ENCODE data around the gene FANCI. TPM values are rescaled to one million over a fixed set of nuclear protein-coding genes. Genes with fewer than 3 reads are reported as not detected.
A peak's percentile ranks its signal among the peaks of the same experiment; 100 is the strongest.

The FANCI gene
- total and polyA plus RNA-seq, 2 of the 4 experiments (the other 2 are of a cell fraction) = 13.2 to 34.2 TPM

DNA sequence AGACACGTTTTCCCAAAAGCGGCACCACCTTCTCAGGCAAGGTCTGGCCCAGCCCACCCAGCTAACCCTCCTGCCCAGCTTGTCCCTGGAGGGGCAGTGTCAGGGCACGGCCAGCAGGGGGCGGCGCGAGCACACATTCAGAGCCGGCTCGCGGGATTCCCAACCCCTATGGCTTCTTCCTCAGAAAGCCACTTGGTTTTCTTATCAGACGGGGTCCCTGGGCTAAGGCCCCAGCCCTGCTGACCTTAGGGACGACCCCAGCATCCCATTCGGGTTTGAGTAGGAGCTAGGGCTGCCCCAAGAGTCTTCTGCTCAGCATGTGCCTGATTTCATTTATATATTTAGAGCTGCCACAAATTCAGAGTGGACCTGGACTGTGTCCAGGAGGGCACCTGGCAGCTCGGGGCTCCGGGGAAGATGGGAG is 36.9 kb upstream of the FANCI start:
- no peaks in the 10 kb centered on the region for H3K36me3 ChIP-seq (ENCODE audit: control insufficient read depth, insufficient read depth, low read length)
- H4K5ac ChIP-seq (ENCODE audit: low read depth, low read length) = no peak overlapping the region
- ATAC-seq (ENCODE audit: low read depth) (peak; percentile 100), DNase-seq (peak; percentile 57)
- POLR2A ChIA-PET (ENCODE audit: unreplicated experiment) = no interaction called here
- H3K27ac ChIP-seq (ENCODE audit: insufficient read depth, low read length) = no peak overlapping the region
- H3K18ac ChIP-seq (ENCODE audit: low read depth, low read length) = no peak overlapping the region
- H3K23ac ChIP-seq (ENCODE audit: low read depth, low read length) = no peak overlapping the region
- no peak overlapping the region for H2AK5ac ChIP-seq (ENCODE audit: low read depth, low read length)
- H3K4ac ChIP-seq (ENCODE audit: low read depth, low read length) = no peak overlapping the region
- H2AFZ ChIP-seq (replicated peaks; ENCODE audit: low read length, poor library complexity) = peak overlapping the region; percentile 92
- peak overlapping the region; percentile 21 for H2AK9ac ChIP-seq (replicated peaks; ENCODE audit: low read depth, low read length, poor library complexity)
- WGBS, 2 experiments (ENCODE audit: extremely low coverage in 2 of 2, insufficient read length in 1 of 2) = 0% methylated on average over 9 of the region's 14 CpGs; no CpG with 5 or more reads in 1 of the 2 experiments
- CTCF ChIA-PET = interaction anchor here (0.5 to 2.3 kb wide), 23 partner anchors 9 to 128 kb away, joined by 3 to 27 read pairs (median 5); partner anchors contain the start of genes FANCI and POLG
- H3K4me3 ChIP-seq (ENCODE audit: insufficient read depth, low read depth, low read length) = no peak overlapping the region
- peaks cover 3% of the 10 kb centered on the region; the same call in 1 of the 2 replicates for H3K9me1 ChIP-seq (ENCODE audit: insufficient read depth, low read length)
- intact Hi-C loops (cut with micrococcal nuclease) = loop anchor here (1.0 to 2.0 kb wide), 4 partner anchors 36 to 224 kb away; partner anchors contain the start of gene FANCI
- dilution Hi-C loops (cut with HindIII; ENCODE audit: low sequenced_read_pairs, unreplicated experiment) = no loop called here
- H4K8ac ChIP-seq (ENCODE audit: low read depth in 2 of 2, low read length in 2 of 2) = peak overlapping the region in 1 of 2 experiments; percentile 2; a peak in 1 of 4 replicates
- no peak overlapping the region for H2BK20ac ChIP-seq (ENCODE audit: low read depth, low read length)
- no peaks in the 10 kb centered on the region for H4K20me1 ChIP-seq (ENCODE audit: insufficient read depth, low read length)
- no TSS peak for BruUV-seq (replicated peaks)
- no peak overlapping the region for H2BK120ac ChIP-seq (ENCODE audit: low read depth, low read length)
- no peak overlapping the region for H3K9ac ChIP-seq (ENCODE audit: low read depth, low read length)
- no peaks in the 10 kb centered on the region; the same call in 1 of the 2 replicates for H3K27me3 ChIP-seq (ENCODE audit: control insufficient read depth, insufficient read depth, low read length)
- no peak overlapping the region for H4K91ac ChIP-seq (ENCODE audit: insufficient read depth, low read depth, low read length)
- no peak overlapping the region for H2BK15ac ChIP-seq (ENCODE audit: low read depth, low read length)
- H3K4me2 ChIP-seq (ENCODE audit: low read depth, low read length) = peak overlapping the region; percentile 48
- no peaks in the 10 kb centered on the region; the same call in 1 of the 2 replicates for H3K4me1 ChIP-seq (ENCODE audit: control insufficient read depth, insufficient read depth, low read length)
- H3K56ac ChIP-seq (ENCODE audit: extremely low read depth, insufficient read depth, low read length) = no peak overlapping the region
- H3K9me3 ChIP-seq (ENCODE audit: control insufficient read depth, insufficient read depth, low read length) = no peaks in the 10 kb centered on the region
- no peak overlapping the region for H2BK5ac ChIP-seq (ENCODE audit: low read depth, low read length, poor library complexity, severe bottlenecking)
- TF ChIP-seq SMC3 (IDR thresholded peaks at IDR 0.05; ENCODE audit: low read depth, low read length) (peak; percentile 86), MAZ (IDR thresholded peaks at IDR 0.05; ENCODE audit: borderline replicate concordance, low read depth, low read length) (peak; percentile 23; the same call in 1 of the 2 replicates), CHD1 (IDR thresholded peaks at IDR 0.05; ENCODE audit: low read depth, low read length) (no peak), BHLHE40 (IDR thresholded peaks at IDR 0.05; ENCODE audit: low read depth, low read length) (no peak), RAD21 (IDR thresholded peaks at IDR 0.05; ENCODE audit: low read length) (peak; percentile 88), RCOR1 (IDR thresholded peaks at IDR 0.05; ENCODE audit: insufficient replicate concordance, low read length) (no peak), MAFK (IDR thresholded peaks at IDR 0.05; ENCODE audit: low read depth, low read length) (no peak)
- TF ChIP-seq, protein P1, sequence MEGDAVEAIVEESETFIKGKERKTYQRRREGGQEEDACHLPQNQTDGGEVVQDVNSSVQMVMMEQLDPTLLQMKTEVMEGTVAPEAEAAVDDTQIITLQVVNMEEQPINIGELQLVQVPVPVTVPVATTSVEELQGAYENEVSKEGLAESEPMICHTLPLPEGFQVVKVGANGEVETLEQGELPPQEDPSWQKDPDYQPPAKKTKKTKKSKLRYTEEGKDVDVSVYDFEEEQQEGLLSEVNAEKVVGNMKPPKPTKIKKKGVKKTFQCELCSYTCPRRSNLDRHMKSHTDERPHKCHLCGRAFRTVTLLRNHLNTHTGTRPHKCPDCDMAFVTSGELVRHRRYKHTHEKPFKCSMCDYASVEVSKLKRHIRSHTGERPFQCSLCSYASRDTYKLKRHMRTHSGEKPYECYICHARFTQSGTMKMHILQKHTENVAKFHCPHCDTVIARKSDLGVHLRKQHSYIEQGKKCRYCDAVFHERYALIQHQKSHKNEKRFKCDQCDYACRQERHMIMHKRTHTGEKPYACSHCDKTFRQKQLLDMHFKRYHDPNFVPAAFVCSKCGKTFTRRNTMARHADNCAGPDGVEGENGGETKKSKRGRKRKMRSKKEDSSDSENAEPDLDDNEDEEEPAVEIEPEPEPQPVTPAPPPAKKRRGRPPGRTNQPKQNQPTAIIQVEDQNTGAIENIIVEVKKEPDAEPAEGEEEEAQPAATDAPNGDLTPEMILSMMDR (conservative IDR thresholded peaks at IDR 0.05; ENCODE audit: low read depth, low read length) = peak; percentile 92
- TF ChIP-seq, protein P2, sequence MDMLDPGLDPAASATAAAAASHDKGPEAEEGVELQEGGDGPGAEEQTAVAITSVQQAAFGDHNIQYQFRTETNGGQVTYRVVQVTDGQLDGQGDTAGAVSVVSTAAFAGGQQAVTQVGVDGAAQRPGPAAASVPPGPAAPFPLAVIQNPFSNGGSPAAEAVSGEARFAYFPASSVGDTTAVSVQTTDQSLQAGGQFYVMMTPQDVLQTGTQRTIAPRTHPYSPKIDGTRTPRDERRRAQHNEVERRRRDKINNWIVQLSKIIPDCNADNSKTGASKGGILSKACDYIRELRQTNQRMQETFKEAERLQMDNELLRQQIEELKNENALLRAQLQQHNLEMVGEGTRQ (IDR thresholded peaks at IDR 0.05; ENCODE audit: low read depth, low read length) = no peak
- TF ChIP-seq, protein P3, sequence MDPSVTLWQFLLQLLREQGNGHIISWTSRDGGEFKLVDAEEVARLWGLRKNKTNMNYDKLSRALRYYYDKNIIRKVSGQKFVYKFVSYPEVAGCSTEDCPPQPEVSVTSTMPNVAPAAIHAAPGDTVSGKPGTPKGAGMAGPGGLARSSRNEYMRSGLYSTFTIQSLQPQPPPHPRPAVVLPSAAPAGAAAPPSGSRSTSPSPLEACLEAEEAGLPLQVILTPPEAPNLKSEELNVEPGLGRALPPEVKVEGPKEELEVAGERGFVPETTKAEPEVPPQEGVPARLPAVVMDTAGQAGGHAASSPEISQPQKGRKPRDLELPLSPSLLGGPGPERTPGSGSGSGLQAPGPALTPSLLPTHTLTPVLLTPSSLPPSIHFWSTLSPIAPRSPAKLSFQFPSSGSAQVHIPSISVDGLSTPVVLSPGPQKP (IDR thresholded peaks at IDR 0.05; ENCODE audit: borderline replicate concordance, low read depth, low read length) = no peak
- in situ Hi-C loops (cut with MboI; ENCODE audit: low sequenced_read_pairs) = no loop called here
- H3K14ac ChIP-seq (replicated peaks; ENCODE audit: low read depth, low read length) = no peak overlapping the region
- no peaks in the 10 kb centered on the region for H3K79me1 ChIP-seq (ENCODE audit: low read depth in 1 of 2, low read length in 2 of 2)
